Measurements from ENCODE around the gene DDX27.

DDX27 gene

GRCh38 chr20:49171909-49172308, 47.3 kb upstream of the DDX27 start:
- Histone ChIP-seq H3K79me2 (ENCODE audit: control insufficient read depth, low read length) (peaks cover 88% of the 10 kb centered on the region), H3K4me2 (ENCODE audit: low read length) (no peak overlapping the region), H4K20me1 (ENCODE audit: control insufficient read depth, insufficient read depth, low read depth, low read length) (0 out of 2 replicates have a peak, but pooled peaks cover 9% of the 10 kb centered on the region)

GRCh38 chr20:49172413-49172812, 46.8 kb upstream of the DDX27 start:
- H3K27ac ChIP-seq (ENCODE audit: low read depth, low read length): no peak overlapping the region
- no peaks in the 10 kb centered on the region for H3K27me3 ChIP-seq (ENCODE audit: control insufficient read depth, low read length)

More at GRCh38 chr20:49171909-49172308, 47.3 kb upstream of the DDX27 start:
- Histone ChIP-seq H3K9me3 (ENCODE audit: control insufficient read depth, insufficient read depth, low read length) (no peaks in the 10 kb centered on the region), H3K9me2 (replicated peaks; ENCODE audit: control insufficient read depth, low read length) (no peaks in the 10 kb centered on the region), H3F3A (ENCODE audit: control insufficient read depth, insufficient read depth) (peaks cover 4% of the 10 kb centered on the region; the same call in 1 of the 2 replicates), H3K4me3 (ENCODE audit: low read length) (no peak overlapping the region), H3K27me3 (ENCODE audit: control insufficient read depth, low read length) (no peaks in the 10 kb centered on the region), H3K4me1 (ENCODE audit: control insufficient read depth, low read length) (peaks cover 19% of the 10 kb centered on the region), H3K36me3 (ENCODE audit: control insufficient read depth, low read length) (peaks cover 56% of the 10 kb centered on the region), H3K27ac (ENCODE audit: low read depth, low read length) (no peak overlapping the region)
- TF ChIP-seq CTCF (IDR thresholded peaks at IDR 0.05; ENCODE audit: low read depth, low read length, poor library complexity, severe bottlenecking) (no peak), EZH2phosphoT487 (IDR thresholded peaks at IDR 0.05; ENCODE audit: borderline replicate concordance, low read length) (no peak)

GRCh38 chr20:49174183-49174582, 45.0 kb upstream of the DDX27 start:
- peaks cover 88% of the 10 kb centered on the region for H3K79me2 ChIP-seq (ENCODE audit: control insufficient read depth, low read length)
- H3K36me3 ChIP-seq (ENCODE audit: control insufficient read depth, low read length): peaks cover 55% of the 10 kb centered on the region
- TF ChIP-seq CTCF (IDR thresholded peaks at IDR 0.05; ENCODE audit: low read depth, low read length, poor library complexity, severe bottlenecking) (no peak), EZH2phosphoT487 (IDR thresholded peaks at IDR 0.05; ENCODE audit: borderline replicate concordance, low read length) (no peak)
- H3F3A ChIP-seq (ENCODE audit: control insufficient read depth, insufficient read depth): peaks cover 4% of the 10 kb centered on the region; the same call in 1 of the 2 replicates
- no peak overlapping the region for H3K4me3 ChIP-seq (ENCODE audit: low read length)
- 0 out of 2 replicates have a peak, but pooled peaks cover 3% of the 10 kb centered on the region for H4K20me1 ChIP-seq (ENCODE audit: control insufficient read depth, insufficient read depth, low read depth, low read length)
- H3K4me1 ChIP-seq (ENCODE audit: control insufficient read depth, low read length): peaks cover 7% of the 10 kb centered on the region
- H3K9me3 ChIP-seq (ENCODE audit: control insufficient read depth, insufficient read depth, low read length): no peaks in the 10 kb centered on the region
- H3K27ac ChIP-seq (ENCODE audit: low read depth, low read length): no peak overlapping the region
- no peaks in the 10 kb centered on the region for H3K9me2 ChIP-seq (replicated peaks; ENCODE audit: control insufficient read depth, low read length)
- H3K4me2 ChIP-seq (ENCODE audit: low read length): no peak overlapping the region
- no peaks in the 10 kb centered on the region for H3K27me3 ChIP-seq (ENCODE audit: control insufficient read depth, low read length)

More at GRCh38 chr20:49172413-49172812, 46.8 kb upstream of the DDX27 start:
- Histone ChIP-seq H3K4me2 (ENCODE audit: low read length) (no peak overlapping the region), H3K4me3 (ENCODE audit: low read length) (no peak overlapping the region), H3K79me2 (ENCODE audit: control insufficient read depth, low read length) (peaks cover 88% of the 10 kb centered on the region), H4K20me1 (ENCODE audit: control insufficient read depth, insufficient read depth, low read depth, low read length) (0 out of 2 replicates have a peak, but pooled peaks cover 9% of the 10 kb centered on the region), H3K36me3 (ENCODE audit: control insufficient read depth, low read length) (peaks cover 56% of the 10 kb centered on the region), H3K4me1 (ENCODE audit: control insufficient read depth, low read length) (peaks cover 19% of the 10 kb centered on the region), H3F3A (ENCODE audit: control insufficient read depth, insufficient read depth) (peaks cover 4% of the 10 kb centered on the region; the same call in 1 of the 2 replicates), H3K9me2 (replicated peaks; ENCODE audit: control insufficient read depth, low read length) (no peaks in the 10 kb centered on the region), H3K9me3 (ENCODE audit: control insufficient read depth, insufficient read depth, low read length) (no peaks in the 10 kb centered on the region)
- TF ChIP-seq EZH2phosphoT487 (IDR thresholded peaks at IDR 0.05; ENCODE audit: borderline replicate concordance, low read length) (no peak), CTCF (IDR thresholded peaks at IDR 0.05; ENCODE audit: low read depth, low read length, poor library complexity, severe bottlenecking) (no peak)

Measured in DOHH2 (cell line).